ENCODE results near the gene TMEM26. TPM values are rescaled to one million over a fixed set of nuclear protein-coding genes. Genes with fewer than 3 reads are reported as not detected.

Gene TMEM26
- total RNA-seq, 6 experiments from 2014 or later: 0.42 to 3.8 (median 0.77) TPM

- H3K4me1 ChIP-seq: no peaks in the 10 kb centered on the region
- TF ChIP-seq POLR2A (IDR thresholded peaks at IDR 0.05): no peak
- TF ChIP-seq CTCF (IDR thresholded peaks at IDR 0.05): no peak
- H3K36me3 ChIP-seq: no peaks in the 10 kb centered on the region
- no peak overlapping the region for H3K4me3 ChIP-seq
- no peak overlapping the region for H3K27ac ChIP-seq
- H3K9me3 ChIP-seq: no peaks in the 10 kb centered on the region
- intact Hi-C loops (cut with DNase I): no loop called here
- no peaks in the 10 kb centered on the region for H3K27me3 ChIP-seq
- ATAC-seq (no peak), DNase-seq (no peak)
Measured at GRCh38 chr10:61465171-61465496, 12.0 kb upstream of the TMEM26 start.

- intact Hi-C loops (cut with DNase I): no loop called here
- Histone ChIP-seq H3K4me3 (no peak overlapping the region), H3K36me3 (no peaks in the 10 kb centered on the region), H3K27me3 (no peaks in the 10 kb centered on the region), H3K27ac (no peak overlapping the region), H3K9me3 (no peaks in the 10 kb centered on the region), H3K4me1 (no peaks in the 10 kb centered on the region)
- ATAC-seq (peak in 2 of 4 donors; percentile 49 to 60), DNase-seq (no peak)
- 27% methylated on average over 4 of the region's 6 CpGs for WGBS (ENCODE audit: insufficient coverage, low coverage, low lambda C conversion rate, missing lambda C conversion rate)
- TF ChIP-seq POLR2A (IDR thresholded peaks at IDR 0.05) (no peak), CTCF (IDR thresholded peaks at IDR 0.05) (no peak)
Measured at GRCh38 chr10:61464461-61465170, 11.4 kb upstream of the TMEM26 start.

- no peak for ATAC-seq
- Histone ChIP-seq H3K4me1 (no peaks in the 10 kb centered on the region), H3K4me3 (no peak overlapping the region), H3K9me3 (no peaks in the 10 kb centered on the region), H3K27me3 (no peaks in the 10 kb centered on the region), H3K27ac (no peak overlapping the region), H3K36me3 (no peaks in the 10 kb centered on the region)
- 44% methylated on average over 5 of the region's 5 CpGs for WGBS (ENCODE audit: insufficient coverage, low coverage, low lambda C conversion rate, missing lambda C conversion rate)
- DNase-seq: no peak
- intact Hi-C loops (cut with DNase I): no loop called here
- no peak for TF ChIP-seq CTCF (IDR thresholded peaks at IDR 0.05)
- no peak for TF ChIP-seq POLR2A (IDR thresholded peaks at IDR 0.05)
Measured at GRCh38 chr10:61463035-61463909, 10.1 kb upstream of the TMEM26 start.

- Histone ChIP-seq H3K27ac (no peak overlapping the region), H3K4me3 (no peak overlapping the region), H3K4me1 (no peaks in the 10 kb centered on the region), H3K9me3 (no peaks in the 10 kb centered on the region), H3K36me3 (no peaks in the 10 kb centered on the region), H3K27me3 (no peaks in the 10 kb centered on the region)
- no peak for ATAC-seq
- DNase-seq: no peak
- TF ChIP-seq POLR2A (IDR thresholded peaks at IDR 0.05): no peak
- TF ChIP-seq CTCF (IDR thresholded peaks at IDR 0.05): no peak
- intact Hi-C loops (cut with DNase I): no loop called here
Measured at GRCh38 chr10:61460835-61461234, 7.7 kb upstream of the TMEM26 start.

Data from right lobe of liver (tissue), 6 donors.